ENCODE measurements around the gene SEMG2.

SEMG2 gene

DNA sequence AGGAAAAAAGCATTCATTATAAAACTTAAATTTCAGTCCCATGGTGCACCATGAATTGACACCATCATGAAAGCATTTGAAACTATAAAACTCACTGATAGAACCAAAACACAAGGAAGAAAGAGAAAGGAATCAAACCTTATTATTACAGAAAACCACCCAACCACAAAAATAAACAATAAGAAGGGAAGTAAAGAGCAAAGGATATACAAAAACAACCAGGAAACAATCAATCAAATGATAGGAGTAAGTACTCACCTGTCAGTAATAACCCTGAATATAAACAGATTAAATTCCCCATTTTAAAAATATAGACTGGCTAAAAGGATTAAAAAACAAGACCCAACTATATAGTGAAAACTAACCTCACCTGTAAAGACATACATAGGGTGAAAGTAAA, 27.4 kb downstream of the SEMG2 start:
- DNase-seq (ENCODE audit: extremely low read depth, low read depth), result no peak
- TF ChIP-seq, protein P1, sequence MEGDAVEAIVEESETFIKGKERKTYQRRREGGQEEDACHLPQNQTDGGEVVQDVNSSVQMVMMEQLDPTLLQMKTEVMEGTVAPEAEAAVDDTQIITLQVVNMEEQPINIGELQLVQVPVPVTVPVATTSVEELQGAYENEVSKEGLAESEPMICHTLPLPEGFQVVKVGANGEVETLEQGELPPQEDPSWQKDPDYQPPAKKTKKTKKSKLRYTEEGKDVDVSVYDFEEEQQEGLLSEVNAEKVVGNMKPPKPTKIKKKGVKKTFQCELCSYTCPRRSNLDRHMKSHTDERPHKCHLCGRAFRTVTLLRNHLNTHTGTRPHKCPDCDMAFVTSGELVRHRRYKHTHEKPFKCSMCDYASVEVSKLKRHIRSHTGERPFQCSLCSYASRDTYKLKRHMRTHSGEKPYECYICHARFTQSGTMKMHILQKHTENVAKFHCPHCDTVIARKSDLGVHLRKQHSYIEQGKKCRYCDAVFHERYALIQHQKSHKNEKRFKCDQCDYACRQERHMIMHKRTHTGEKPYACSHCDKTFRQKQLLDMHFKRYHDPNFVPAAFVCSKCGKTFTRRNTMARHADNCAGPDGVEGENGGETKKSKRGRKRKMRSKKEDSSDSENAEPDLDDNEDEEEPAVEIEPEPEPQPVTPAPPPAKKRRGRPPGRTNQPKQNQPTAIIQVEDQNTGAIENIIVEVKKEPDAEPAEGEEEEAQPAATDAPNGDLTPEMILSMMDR (IDR thresholded peaks at IDR 0.05; ENCODE audit: low read depth, low read length, missing control alignments), result no peak
- no peak overlapping the region for H3K4me3 ChIP-seq (replicated peaks; ENCODE audit: low read depth, low read length)

DNA sequence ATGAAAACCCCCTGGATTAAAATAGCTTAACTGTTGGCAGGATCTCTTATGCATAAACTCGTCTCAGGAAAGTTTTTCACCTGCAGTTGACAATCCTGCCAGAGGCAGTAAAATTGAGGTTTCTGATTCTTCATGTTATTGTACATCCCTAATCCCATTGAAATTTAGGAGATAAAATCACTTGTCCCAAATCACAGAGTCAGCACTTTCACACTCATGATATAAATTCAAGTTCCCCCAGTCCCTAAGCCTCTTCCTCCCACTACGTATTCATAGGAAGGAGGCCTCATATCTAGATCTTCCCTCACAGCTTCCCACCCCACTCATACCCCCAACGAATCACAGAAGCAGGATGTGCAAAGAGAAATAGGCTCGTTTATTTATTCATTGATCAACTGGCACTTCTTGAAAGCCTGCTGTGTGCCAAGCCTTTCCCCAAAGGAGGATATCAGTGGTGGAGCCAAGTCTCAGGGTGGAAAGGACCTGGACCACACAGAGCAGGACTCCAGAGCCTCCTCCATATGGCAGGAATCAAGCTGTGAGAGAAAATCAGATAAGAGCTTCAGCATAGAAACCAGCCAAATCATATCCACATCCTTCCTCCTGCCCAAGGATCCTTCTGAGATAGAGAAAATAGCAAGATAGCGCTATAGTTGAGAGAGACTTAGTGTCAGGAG, 30.8 kb downstream of the SEMG2 start:
- TF ChIP-seq, protein P1 (IDR thresholded peaks at IDR 0.05; ENCODE audit: low read depth, low read length, missing control alignments), result no peak
- DNase-seq (ENCODE audit: extremely low read depth, low read depth), result no peak
- H3K4me3 ChIP-seq (replicated peaks; ENCODE audit: low read depth, low read length), result no peak overlapping the region

DNA sequence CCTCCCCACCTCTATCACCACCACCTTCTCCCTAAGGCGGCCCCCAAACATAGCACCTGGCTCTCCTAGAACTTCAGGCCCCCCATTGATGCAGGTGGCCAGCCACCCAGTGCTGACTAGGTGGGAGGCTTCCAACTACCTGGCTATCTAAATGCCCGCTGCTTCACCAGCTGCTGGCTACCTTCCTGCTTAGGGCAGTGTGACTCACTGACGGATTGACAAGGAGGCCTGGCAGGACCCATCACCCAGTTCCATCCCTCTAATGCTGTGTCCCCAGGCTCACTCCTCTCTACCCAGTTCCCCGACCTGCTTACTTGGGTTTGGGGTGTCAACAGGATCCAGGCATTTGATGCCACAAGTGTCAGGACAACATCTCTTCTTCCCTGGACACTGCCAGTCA, 32.1 kb downstream of the SEMG2 start:
- TF ChIP-seq, protein P1 (IDR thresholded peaks at IDR 0.05; ENCODE audit: low read depth, low read length, missing control alignments), result no peak
- H3K4me3 ChIP-seq (replicated peaks; ENCODE audit: low read depth, low read length), result no peak overlapping the region
- no peak for DNase-seq (ENCODE audit: extremely low read depth, low read depth)

DNA sequence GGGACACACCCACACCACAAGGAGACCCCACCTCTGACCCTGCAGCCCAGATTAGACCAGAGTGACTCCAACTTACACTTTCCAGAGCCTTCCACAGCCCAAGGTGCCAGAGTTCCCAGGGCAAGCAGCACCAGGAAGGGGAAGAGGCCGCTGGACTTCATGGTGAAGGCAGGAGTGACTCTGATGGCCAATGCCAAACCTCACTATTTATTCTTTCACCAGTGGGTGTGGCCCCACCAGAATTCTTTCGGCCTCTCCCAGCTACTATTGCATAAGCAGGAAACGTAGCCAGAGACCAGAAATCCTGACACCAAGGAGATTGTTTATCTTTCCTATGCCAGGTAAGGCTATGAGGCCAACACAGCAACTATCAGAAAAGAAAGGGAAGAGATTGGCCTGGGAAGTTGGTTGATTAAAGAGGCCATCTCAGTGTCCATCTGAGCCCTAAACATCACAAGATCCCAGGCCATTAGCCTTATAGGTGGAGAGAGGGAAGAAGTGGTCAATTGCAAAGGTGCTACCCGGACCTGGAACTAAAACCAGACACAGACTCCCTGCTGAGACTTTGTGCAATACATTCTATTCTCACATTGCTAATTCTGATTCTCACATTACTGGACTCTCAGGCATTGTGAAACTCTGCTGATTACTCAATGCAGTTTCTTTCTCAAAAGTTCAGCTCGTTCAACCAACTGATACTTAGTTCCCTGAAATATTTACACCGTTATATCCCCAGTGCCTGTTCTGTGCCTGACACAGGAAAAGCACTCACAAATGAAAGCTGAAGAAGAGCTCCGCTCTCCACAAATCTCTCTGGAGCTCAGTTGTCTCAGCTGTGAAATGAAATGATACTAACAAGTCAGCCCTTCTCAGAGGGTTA, 33.5 kb downstream of the SEMG2 start, which contains the start of gene SLPI:
Gene SLPI, minus strand, starts transcription at position 182 of the 880 bp plus-strand sequence. Its CDS starts 21 bp downstream, at position 161.
- DNase-seq (ENCODE audit: extremely low read depth, low read depth), result no peak
- TF ChIP-seq, protein P1 (IDR thresholded peaks at IDR 0.05; ENCODE audit: low read depth, low read length, missing control alignments), result no peak
- no peak within 1 kb of the TSS for H3K4me3 ChIP-seq (replicated peaks; ENCODE audit: low read depth, low read length)

DNA sequence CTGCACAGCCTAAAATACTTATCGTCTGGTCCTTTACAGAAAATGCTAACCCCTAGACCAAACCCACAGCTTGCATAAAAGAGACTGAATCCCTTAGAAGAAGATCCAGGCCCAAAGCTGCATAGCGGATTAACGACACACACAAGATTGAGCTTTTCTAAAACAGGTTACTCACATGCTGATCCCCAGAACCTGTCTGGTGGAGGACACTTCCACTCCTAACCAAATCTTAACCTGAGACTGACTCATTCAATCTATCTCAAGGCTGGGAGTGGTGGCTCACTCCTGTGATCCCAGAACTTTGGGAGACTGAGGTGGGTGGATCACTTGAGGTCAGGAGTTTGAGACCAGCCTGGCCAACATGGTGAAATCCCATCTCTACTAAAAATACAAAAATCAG, 36.0 kb downstream of the SEMG2 start:
- no peak for DNase-seq (ENCODE audit: extremely low read depth, low read depth)
- TF ChIP-seq, protein P1 (IDR thresholded peaks at IDR 0.05; ENCODE audit: low read depth, low read length, missing control alignments), result no peak
- H3K4me3 ChIP-seq (replicated peaks; ENCODE audit: low read depth, low read length), result no peak overlapping the region

DNA sequence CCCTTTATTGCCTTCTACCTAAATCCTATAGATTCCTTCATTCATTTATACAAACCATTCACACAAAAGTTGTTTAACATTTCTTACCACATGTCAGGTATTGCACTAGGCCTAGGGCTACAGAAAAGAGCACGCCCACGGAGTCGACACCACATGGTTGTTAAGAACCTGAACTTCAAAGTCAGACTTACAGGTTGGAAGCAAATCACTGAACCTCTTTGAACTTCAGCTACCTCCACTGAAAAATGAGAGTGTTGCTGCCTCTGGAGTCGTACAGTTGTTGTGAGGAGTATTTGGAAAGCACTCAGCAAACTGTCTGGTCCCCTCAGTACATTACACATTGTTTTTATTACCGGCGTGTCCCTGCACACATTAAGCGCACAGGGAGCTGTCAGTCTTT, 36.5 kb downstream of the SEMG2 start:
- TF ChIP-seq, protein P1 (IDR thresholded peaks at IDR 0.05; ENCODE audit: low read depth, low read length, missing control alignments), result no peak
- DNase-seq (ENCODE audit: extremely low read depth, low read depth), result no peak
- H3K4me3 ChIP-seq (replicated peaks; ENCODE audit: low read depth, low read length), result no peak overlapping the region

Measured in HFF-Myc (cell line).